ENCODE measurements around the gene SOD3.

GRCh38 chr4:24801136-24801855, 5.9 kb downstream of the SOD3 start:
- TF ChIP-seq CTCF (IDR thresholded peaks at IDR 0.05) (no peak), POLR2AphosphoS5 (IDR thresholded peaks at IDR 0.05) (no peak)

All from gastroesophageal sphincter (tissue), 3 donors.